Measurements from ENCODE around the gene GNL1. TPM values are rescaled to one million over a fixed set of nuclear protein-coding genes. Genes with fewer than 3 reads are reported as not detected.
"Not testable (repeated sequence)": the region's sequence is repeated elsewhere in the genome, so short reads cannot be mapped to it uniquely, and the experiment has no call there.

GNL1 gene
- total RNA-seq, 1 donor from 2014 or later = 71.0 TPM

- no peaks in the 10 kb centered on the region for H3K9me3 Mint-ChIP-seq
- H3K4me1 Mint-ChIP-seq = no peaks in the 10 kb centered on the region
- no peak for TF ChIP-seq CTCF (conservative IDR thresholded peaks at IDR 0.05)
- no peak overlapping the region for H3K4me3 Mint-ChIP-seq
- no peak overlapping the region for H3K27ac Mint-ChIP-seq (ENCODE audit: unreplicated experiment)
- no peak for DNase-seq (ENCODE audit: low read depth, low spot score)
- no peaks in the 10 kb centered on the region for H3K36me3 Mint-ChIP-seq (ENCODE audit: low read depth)
- peaks cover 48% of the 10 kb centered on the region for H3K27me3 Mint-ChIP-seq (ENCODE audit: low read depth)
Measured at GRCh38 chr6:30508890-30509736, 47.2 kb downstream of the GNL1 start.

GRCh38 chr6:30507849-30508827 lies 48.2 kb downstream of the GNL1 start:
- Mint-ChIP-seq H3K4me1 (no peaks in the 10 kb centered on the region), H3K27me3 (ENCODE audit: low read depth) (peaks cover 48% of the 10 kb centered on the region), H3K27ac (ENCODE audit: unreplicated experiment) (no peak overlapping the region), H3K36me3 (ENCODE audit: low read depth) (no peaks in the 10 kb centered on the region), H3K4me3 (no peak overlapping the region), H3K9me3 (no peaks in the 10 kb centered on the region)
- DNase-seq (ENCODE audit: low read depth, low spot score) = no peak
- no peak for TF ChIP-seq CTCF (conservative IDR thresholded peaks at IDR 0.05)

DNA sequence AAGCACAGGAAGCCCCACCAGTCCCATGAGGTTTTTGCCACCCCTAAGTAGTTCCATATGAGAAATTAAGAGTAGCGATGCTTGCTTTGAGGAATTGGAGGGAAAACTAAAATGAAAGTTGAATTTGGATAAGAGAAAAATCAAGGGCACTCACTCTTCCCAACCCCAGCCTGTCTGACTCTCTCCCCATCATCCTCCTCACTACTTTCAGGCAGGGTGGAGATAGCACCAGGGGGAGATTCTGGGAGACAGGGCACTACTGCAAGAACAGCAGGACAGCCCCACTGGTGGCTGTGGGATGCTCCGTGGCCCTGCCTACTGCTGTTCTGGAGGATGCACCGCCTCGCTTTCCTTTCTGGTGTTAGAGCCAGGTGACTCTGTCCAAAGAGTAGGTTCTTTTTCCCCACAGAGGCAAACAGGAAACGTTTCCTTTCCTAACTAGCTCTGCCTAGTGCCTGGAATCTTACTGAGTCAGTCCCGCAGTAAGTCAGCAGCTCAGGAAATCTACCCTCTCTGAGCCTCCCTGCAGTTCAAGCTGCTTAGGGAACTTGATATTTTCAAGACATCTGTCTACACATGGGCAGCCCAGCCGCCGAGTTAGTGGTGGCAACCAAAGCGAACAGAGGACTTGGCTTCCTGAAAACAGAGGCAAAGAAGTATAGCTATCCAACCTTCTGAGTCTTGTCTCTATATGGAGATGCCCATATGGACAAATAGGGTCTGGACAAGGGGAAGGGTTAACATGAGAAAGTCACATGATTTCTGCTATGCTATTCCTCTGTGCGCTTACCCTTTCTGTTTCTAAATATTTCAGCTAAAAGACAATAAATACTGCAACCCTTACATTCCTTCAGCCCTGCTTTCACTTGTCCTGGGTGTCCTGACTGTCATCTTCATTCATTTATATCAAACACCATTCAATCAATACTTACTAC lies 55.6 kb downstream of the GNL1 start:
- Mint-ChIP-seq H3K4me3 (no peak overlapping the region), H3K27me3 (ENCODE audit: low read depth) (peaks cover 31% of the 10 kb centered on the region), H3K36me3 (ENCODE audit: low read depth) (no peaks in the 10 kb centered on the region), H3K27ac (ENCODE audit: unreplicated experiment) (no peak overlapping the region), H3K4me1 (no peaks in the 10 kb centered on the region), H3K9me3 (no peaks in the 10 kb centered on the region)
- no peak for DNase-seq (ENCODE audit: low read depth, low spot score)
- no peak for TF ChIP-seq CTCF (conservative IDR thresholded peaks at IDR 0.05)

DNA sequence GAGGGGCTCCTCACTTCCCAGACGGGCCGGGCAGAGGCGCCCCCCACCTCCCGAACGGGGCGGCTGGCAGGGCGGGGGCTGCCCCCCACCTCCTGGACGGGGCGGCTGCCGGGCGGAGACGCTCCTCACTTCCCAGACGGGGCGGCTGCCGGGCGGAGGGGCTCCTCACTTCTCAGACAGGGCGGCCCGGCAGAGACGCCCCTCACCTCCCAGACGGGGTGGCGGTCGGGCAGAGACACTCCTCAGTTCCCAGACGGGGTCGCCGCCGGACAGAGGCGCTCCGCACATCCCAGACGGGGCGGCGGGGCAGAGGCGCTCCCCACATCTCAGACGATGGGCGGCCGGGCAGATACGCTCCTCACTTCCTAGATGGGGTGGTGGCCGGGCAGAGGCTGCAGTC lies 57.6 kb downstream of the GNL1 start:
- H3K4me3 Mint-ChIP-seq; H3K36me3 Mint-ChIP-seq (ENCODE audit: low read depth); H3K9me3 Mint-ChIP-seq; H3K4me1 Mint-ChIP-seq; DNase-seq (ENCODE audit: low read depth, low spot score); H3K27ac Mint-ChIP-seq (ENCODE audit: unreplicated experiment): not testable (repeated sequence)
- peaks cover 31% of the 10 kb centered on the region for H3K27me3 Mint-ChIP-seq (ENCODE audit: low read depth)

DNA sequence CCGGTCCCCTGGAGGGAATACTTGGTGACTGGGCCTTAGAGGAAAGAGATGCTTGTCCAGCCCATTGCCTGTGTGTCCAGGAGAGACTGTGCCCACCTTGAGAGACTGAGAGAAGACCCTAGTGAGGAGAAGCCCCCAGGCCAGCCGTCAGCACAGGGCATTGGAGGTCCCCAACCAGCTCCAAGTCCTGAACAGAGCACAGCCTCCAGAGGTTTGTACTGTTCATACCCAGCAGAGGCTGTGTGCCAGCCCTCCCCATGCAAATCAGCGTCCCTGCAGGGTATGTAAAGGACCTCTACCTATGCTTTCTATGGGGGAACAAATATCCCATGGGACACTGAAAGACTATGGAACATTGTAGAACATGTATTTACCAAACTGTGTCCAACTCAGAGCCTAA lies 58.6 kb downstream of the GNL1 start:
- Mint-ChIP-seq H3K27ac (ENCODE audit: unreplicated experiment) (no peak overlapping the region), H3K36me3 (ENCODE audit: low read depth) (no peaks in the 10 kb centered on the region), H3K27me3 (ENCODE audit: low read depth) (peaks cover 28% of the 10 kb centered on the region), H3K4me3 (no peak overlapping the region), H3K9me3 (no peaks in the 10 kb centered on the region), H3K4me1 (no peaks in the 10 kb centered on the region)
- DNase-seq (ENCODE audit: low read depth, low spot score) = no peak
- no peak for TF ChIP-seq CTCF (conservative IDR thresholded peaks at IDR 0.05)

GRCh38 chr6:30497261-30497599 lies 59.1 kb downstream of the GNL1 start:
- H3K27ac Mint-ChIP-seq (ENCODE audit: unreplicated experiment); DNase-seq (ENCODE audit: low read depth, low spot score); H3K36me3 Mint-ChIP-seq (ENCODE audit: low read depth); H3K9me3 Mint-ChIP-seq; H3K4me3 Mint-ChIP-seq; H3K4me1 Mint-ChIP-seq: not testable (repeated sequence)
- H3K27me3 Mint-ChIP-seq (ENCODE audit: low read depth) = peaks cover 28% of the 10 kb centered on the region

All from neural crest cell (in vitro differentiated cells).